ENCODE measurements around the gene PARD3.
"Not testable (repeated sequence)": the region's sequence is repeated elsewhere in the genome, so short reads cannot be mapped to it uniquely, and the experiment has no call there.

DNA sequence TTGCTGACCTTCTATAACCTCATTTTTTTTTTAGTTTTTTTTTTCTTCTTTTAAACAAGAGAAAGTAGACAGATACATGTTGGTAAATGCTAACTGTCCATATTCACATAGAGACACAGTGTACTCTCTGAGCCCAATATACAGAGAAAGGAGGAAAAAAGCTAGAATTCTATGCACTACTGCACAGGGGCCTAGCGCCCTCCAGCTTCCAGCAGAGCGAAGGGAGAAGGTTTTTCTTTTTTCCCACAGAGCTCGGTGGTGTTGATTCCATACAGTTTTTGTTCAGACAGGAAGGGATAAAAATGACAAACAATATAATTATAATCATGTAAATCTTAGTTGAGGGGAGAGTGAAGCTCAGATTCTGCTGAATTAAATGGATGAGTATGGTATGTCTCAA, 423.9 kb downstream of the PARD3 start:
- TF ChIP-seq, protein P1, sequence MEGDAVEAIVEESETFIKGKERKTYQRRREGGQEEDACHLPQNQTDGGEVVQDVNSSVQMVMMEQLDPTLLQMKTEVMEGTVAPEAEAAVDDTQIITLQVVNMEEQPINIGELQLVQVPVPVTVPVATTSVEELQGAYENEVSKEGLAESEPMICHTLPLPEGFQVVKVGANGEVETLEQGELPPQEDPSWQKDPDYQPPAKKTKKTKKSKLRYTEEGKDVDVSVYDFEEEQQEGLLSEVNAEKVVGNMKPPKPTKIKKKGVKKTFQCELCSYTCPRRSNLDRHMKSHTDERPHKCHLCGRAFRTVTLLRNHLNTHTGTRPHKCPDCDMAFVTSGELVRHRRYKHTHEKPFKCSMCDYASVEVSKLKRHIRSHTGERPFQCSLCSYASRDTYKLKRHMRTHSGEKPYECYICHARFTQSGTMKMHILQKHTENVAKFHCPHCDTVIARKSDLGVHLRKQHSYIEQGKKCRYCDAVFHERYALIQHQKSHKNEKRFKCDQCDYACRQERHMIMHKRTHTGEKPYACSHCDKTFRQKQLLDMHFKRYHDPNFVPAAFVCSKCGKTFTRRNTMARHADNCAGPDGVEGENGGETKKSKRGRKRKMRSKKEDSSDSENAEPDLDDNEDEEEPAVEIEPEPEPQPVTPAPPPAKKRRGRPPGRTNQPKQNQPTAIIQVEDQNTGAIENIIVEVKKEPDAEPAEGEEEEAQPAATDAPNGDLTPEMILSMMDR (IDR thresholded peaks at IDR 0.05; ENCODE audit: insufficient read depth, low read depth, low read length), result not testable (repeated sequence)
- not testable (repeated sequence) for TF ChIP-seq EZH2 (IDR thresholded peaks at IDR 0.05; ENCODE audit: insufficient read depth, low read length)

Measured in astrocyte (in vitro differentiated cells and primary cell).